HTR-8/SVneo (cell line): ENCODE measurements around the gene IMPDH1.

Source experiments
- DNase-seq: peaks from one replicate; pipeline ENCODE4 v3.0.0; 2011; ENCODE audit warnings: low spot score, mixed read lengths; ENCODE audit not compliant: insufficient read length
- FAIRE-seq: peaks from 2 replicates; lab custom pipeline; 2011; peaks lifted over from hg19 to GRCh38; lab: Jason Lieb, UNC

Gene IMPDH1

DNA sequence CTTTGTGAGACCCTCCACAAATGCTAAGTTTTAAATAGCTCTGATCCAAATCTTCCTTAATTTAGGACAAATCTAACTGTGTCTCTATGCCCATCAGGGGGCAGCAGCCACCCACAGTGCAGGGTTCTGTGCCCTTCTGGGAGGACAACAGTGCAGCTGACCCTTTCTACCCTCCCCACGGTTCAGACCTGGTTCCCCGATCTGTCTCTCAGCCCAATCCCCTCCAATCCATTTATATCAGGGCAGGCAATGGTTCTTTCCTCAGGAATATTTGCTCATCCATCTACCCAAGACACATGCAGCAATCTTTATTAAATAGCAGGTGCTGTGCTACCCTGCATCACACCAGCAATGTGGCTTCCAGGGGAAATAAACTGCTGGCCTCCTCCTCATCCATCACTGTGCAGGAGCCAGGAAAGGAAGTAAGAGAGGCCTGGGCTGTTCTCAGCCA, 62.1 kb downstream of the IMPDH1 start:
- DNase-seq = peak; percentile 40
- no peak for FAIRE-seq

GRCh38 chr7:128344431-128344774, 65.4 kb downstream of the IMPDH1 start:
- FAIRE-seq = no peak
- DNase-seq = no peak

DNA sequence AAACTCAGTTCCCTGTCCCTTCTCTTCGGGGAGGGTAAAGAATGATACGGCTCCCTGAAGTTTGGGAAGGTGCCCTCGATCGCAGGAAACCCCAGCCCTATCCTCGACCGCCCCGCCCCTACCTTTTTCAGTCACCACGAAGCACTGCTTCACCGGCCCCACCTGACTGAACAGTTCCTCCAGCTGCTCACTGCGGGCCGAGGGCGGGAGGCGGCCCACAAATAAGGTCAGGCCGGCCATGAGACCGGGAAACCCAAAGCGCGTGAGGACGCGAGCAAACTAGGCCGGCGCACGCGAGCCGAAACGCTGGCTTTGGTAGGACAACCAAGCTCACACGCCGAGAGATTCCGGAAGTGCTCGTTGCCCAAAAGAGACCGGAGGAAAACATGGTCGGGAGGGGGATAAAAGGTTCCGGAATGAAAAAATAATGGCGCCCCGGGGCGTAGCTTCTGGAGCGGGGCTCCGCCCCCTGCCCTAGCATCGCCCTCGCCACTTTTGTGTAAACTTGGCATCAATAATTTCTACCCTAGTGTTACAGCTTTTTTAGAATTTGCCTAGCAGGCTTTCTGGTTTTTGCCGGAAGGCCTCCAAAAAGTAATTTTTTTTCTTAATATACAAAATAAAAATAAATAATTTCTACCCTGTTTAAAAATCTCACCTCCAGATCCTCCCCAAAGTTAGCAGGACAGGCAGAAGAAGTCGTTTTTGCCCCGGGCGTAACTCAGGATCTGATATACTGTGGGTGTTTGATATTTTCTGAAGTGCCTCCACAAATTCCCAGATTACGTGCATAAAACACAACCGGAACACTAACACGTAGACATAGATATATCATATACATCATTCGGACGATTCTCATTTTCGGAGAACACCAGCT, 66.0 kb downstream of the IMPDH1 start, which contains the start of gene RBM28:
TSS of gene RBM28 (minus strand) at position 355 of the 877 bp plus-strand sequence. CDS start at position 240, 115 bp downstream.
- FAIRE-seq = no peak
- DNase-seq = peak; percentile 80
